SK-N-SH (cell line): ENCODE measurements around the gene P3H4. TPM values are rescaled to one million over a fixed set of nuclear protein-coding genes. Genes with fewer than 3 reads are reported as not detected.
"Not testable (repeated sequence)": the region's sequence is repeated elsewhere in the genome, so short reads cannot be mapped to it uniquely, and the experiment has no call there.

ENCODE experiments used
- CTCF ChIA-PET: fragments of 300-600, 350-600 bp; formaldehyde crosslinking; extraction: SDS; loops from one replicate; lab custom pipeline; 2021; lab: Yijun Ruan, JAX
- POLR2A ChIA-PET: fragments of 350-600 bp; sonication (Branson Sonifier 250); formaldehyde crosslinking; extraction: SDS; loops from one replicate; lab custom pipeline; 2020; ENCODE audit warnings: antibody characterized with exemption, inconsistent platforms; lab: Yijun Ruan, JAX
- DNase-seq: peaks from one replicate; pipeline ENCODE4 v3.0.0; 2012
- H2AFZ ChIP-seq: fragments of 200-600 bp; sonication (generic); 2 replicates; pipeline ENCODE4 v1.8.1; 2016; ENCODE audit warnings: antibody characterized with exemption, mild to moderate bottlenecking, low read depth
- H3F3A ChIP-seq: fragments of 200-600 bp; sonication (generic); replicated peaks from 2 replicates; pipeline ENCODE3; 2016; ENCODE audit warnings: antibody characterized with exemption, mild to moderate bottlenecking; ENCODE audit not compliant: insufficient read depth
- H3K27ac ChIP-seq, 2 experiments: fragments of 200-500 bp in 1 of 2; fragments of 200-600 bp in 1 of 2; sonication (Bioruptor generic) in 1 of 2; sonication (generic), shearing (Covaris generic) in 1 of 2; 2 replicates each; pipeline versions ENCODE4 v1.5.1 to v1.6.1; 2014 to 2016; ENCODE audit warnings: low read depth in 2 of 2, inconsistent platforms in 1 of 2, low read length in 1 of 2, mild to moderate bottlenecking in 1 of 2, mixed read lengths in 1 of 2
- H3K27me3 ChIP-seq: fragments of 200-600 bp; sonication (generic), shearing (Covaris generic); 2 replicates; pipeline ENCODE4 v1.6.1; 2016; ENCODE audit warnings: mixed run types; ENCODE audit not compliant: insufficient read depth
- H3K36me3 ChIP-seq, 2 experiments: fragments of 200-500 bp in 1 of 2; fragments of 200-600 bp in 1 of 2; sonication (Bioruptor generic) in 1 of 2; sonication (generic) in 1 of 2; replicated peaks in 1 of 2; 2 replicates each; pipeline versions ENCODE3 to v1.5.1; 2014 to 2016; ENCODE audit warnings: low read length in 1 of 2, mild to moderate bottlenecking in 1 of 2; ENCODE audit not compliant: insufficient read depth in 2 of 2, control insufficient read depth in 1 of 2
- H3K4me1 ChIP-seq, 2 experiments: fragments of 200-500 bp in 1 of 2; fragments of 200-600 bp in 1 of 2; sonication (Bioruptor generic) in 1 of 2; sonication (generic), shearing (Covaris generic) in 1 of 2; 2 replicates each; pipeline versions ENCODE4 v1.5.1 to v1.6.1; 2014 to 2016; ENCODE audit warnings: low read depth in 1 of 2, low read length in 1 of 2, mixed run types in 1 of 2; ENCODE audit not compliant: insufficient read depth in 2 of 2, control insufficient read depth in 1 of 2
- H3K4me2 ChIP-seq: fragments of 200-600 bp; sonication (generic), shearing (Covaris generic); 2 replicates; pipeline ENCODE4 v1.6.1; 2017; ENCODE audit warnings: mixed run types
- H3K4me3 ChIP-seq, 2 experiments: fragments of 200-500 bp in 1 of 2; fragments of 200-600 bp in 1 of 2; sonication (Bioruptor generic) in 1 of 2; sonication (generic), shearing (Covaris generic) in 1 of 2; 2 replicates each; pipeline versions ENCODE4 v1.5.1 to v1.8.1; 2014 to 2016; ENCODE audit warnings: low read depth in 2 of 2, inconsistent platforms in 1 of 2, low read length in 1 of 2, mild to moderate bottlenecking in 1 of 2, mixed read lengths in 1 of 2, moderate library complexity in 1 of 2
- H3K79me2 ChIP-seq: fragments of 200-600 bp; sonication (generic); 2 replicates; pipeline ENCODE4 v1.8.1; 2017; ENCODE audit warnings: mild to moderate bottlenecking; ENCODE audit not compliant: insufficient read depth
- H3K9ac ChIP-seq: fragments of 200-600 bp; sonication (generic); 2 replicates; pipeline ENCODE4 v1.6.1; 2017; ENCODE audit warnings: mixed run types
- H3K9me2 ChIP-seq: fragments of 200-600 bp; sonication (generic); 2 replicates; pipeline ENCODE4 v1.6.1; 2017; ENCODE audit warnings: mixed run types
- H3K9me3 ChIP-seq: fragments of 200-600 bp; sonication (generic); 2 replicates; pipeline ENCODE4 v1.6.1; 2017; ENCODE audit warnings: mixed run types, mild to moderate bottlenecking, moderate library complexity
- H4K20me1 ChIP-seq: fragments of 200-600 bp; sonication (generic); 2 replicates; pipeline ENCODE4 v1.6.1; 2017; ENCODE audit warnings: mild to moderate bottlenecking, mixed run types; ENCODE audit not compliant: insufficient read depth
- EZH2phosphoT487 ChIP-seq: fragments of 200-600 bp; sonication (generic); IDR thresholded peaks from 2 replicates; pipeline ENCODE4 v1.6.1; 2017; ENCODE audit warnings: low read depth, mixed run types, mild to moderate bottlenecking, antibody characterized with exemption, moderate library complexity, borderline replicate concordance
- FOSL2 ChIP-seq: IDR thresholded peaks from 2 replicates; pipeline ENCODE4 v1.4.0; 2012; ENCODE audit warnings: low read depth, mild to moderate bottlenecking, moderate library complexity, borderline replicate concordance
- FOXJ3 ChIP-seq: sonication (generic); formaldehyde crosslinking; IDR thresholded peaks from 2 replicates; pipeline ENCODE4 v1.5.1; 2020; ENCODE audit warnings: mild to moderate bottlenecking, missing genetic modification reagents
- FOXM1 ChIP-seq: IDR thresholded peaks from 2 replicates; pipeline ENCODE4 v1.4.0; 2012; ENCODE audit warnings: low read depth, mild to moderate bottlenecking
- MAX ChIP-seq: IDR thresholded peaks from 2 replicates; pipeline ENCODE4 v1.4.0; 2012; ENCODE audit warnings: low read depth
- MEF2A ChIP-seq: IDR thresholded peaks from 2 replicates; pipeline ENCODE4 v1.4.0; 2012; ENCODE audit warnings: low read depth, borderline replicate concordance
- NFIC ChIP-seq: IDR thresholded peaks from 2 replicates; pipeline ENCODE4 v1.4.0; 2012; ENCODE audit warnings: borderline replicate concordance
- NRF1 ChIP-seq: IDR thresholded peaks from 2 replicates; pipeline ENCODE4 v1.6.1; 2012; ENCODE audit warnings: low read depth, mild to moderate bottlenecking, low read length
- POLR2AphosphoS5 ChIP-seq: IDR thresholded peaks from 2 replicates; pipeline ENCODE4 v1.6.1; 2012; ENCODE audit warnings: low read depth, low read length
- REST ChIP-seq: IDR thresholded peaks from 2 replicates; pipeline ENCODE4 v1.6.1; 2012; ENCODE audit warnings: mild to moderate bottlenecking, low read depth, low read length, moderate library complexity
- RFX5 ChIP-seq: IDR thresholded peaks from 2 replicates; pipeline ENCODE4 v1.6.1; 2012; ENCODE audit warnings: mild to moderate bottlenecking, improper control_type of control experiment, low read length
- TAF1 ChIP-seq: IDR thresholded peaks from 2 replicates; pipeline ENCODE4 v1.6.1; 2012; ENCODE audit warnings: low read depth, mild to moderate bottlenecking, low read length, moderate library complexity, borderline replicate concordance
- TCF12 ChIP-seq: IDR thresholded peaks from 2 replicates; pipeline ENCODE4 v1.4.0; 2012
- USF2 ChIP-seq: fragments of 150-350 bp; IDR thresholded peaks from 2 replicates; pipeline ENCODE4 v1.6.1; 2017; ENCODE audit warnings: antibody characterized with exemption, low read length, low read depth, borderline replicate concordance
- WGBS: methylation state at CpG from one replicate; pipeline ENCODE4 v1.1.6; 2017; ENCODE audit warnings: low lambda C conversion rate; 5-methylcytosine and 5-hydroxymethylcytosine counted together
- polyA plus RNA-seq, 3 experiments: library from polyadenylated mRNA; depleted of rRNA; stranded (reverse); fragments of >200 nt; gene quantifications; 2 replicates each; pipeline ENCODE4 v1.2.3, GENCODE V29; 2012

Gene P3H4
- polyA plus RNA-seq, 1 of the 3 experiments (the other 2 are of a cell fraction) = 88.3 TPM

- TF ChIP-seq FOSL2 (no peak), TAF1 (no peak), RFX5 (no peak), USF2 (no peak)
Measured at GRCh38 chr17:41835214-41835799, 23.6 kb upstream of the P3H4 start (continued).

- CTCF ChIA-PET = interaction anchor here (1.5 kb wide), 1 partner anchor 29 kb away, joined by 10 read pairs; no protein-coding TSS in a partner anchor
- POLR2A ChIA-PET, DNase-seq: not testable (repeated sequence)
Measured at GRCh38 chr17:41829961-41830360, 18.2 kb upstream of the P3H4 start.

GRCh38 chr17:41825175-41825845 is 13.6 kb upstream of the P3H4 start:
- peaks cover 9% of the 10 kb centered on the region for H3F3A ChIP-seq
- H3K9me2 ChIP-seq = no peaks in the 10 kb centered on the region
- no peaks in the 10 kb centered on the region for H3K9me3 ChIP-seq
- H3K36me3 ChIP-seq = peaks cover 5 to 32% of the 10 kb centered on the region in 2 experiments
- H3K27me3 ChIP-seq = no peaks in the 10 kb centered on the region
- CTCF ChIA-PET = interaction anchor here (0.9 to 1.5 kb wide), 3 partner anchors 10 to 88 kb away, joined by 3 to 5 read pairs (median 4); no protein-coding TSS in a partner anchor
- H3K9ac ChIP-seq = no peak overlapping the region
- 94% methylated on average over 11 of the region's 19 CpGs for WGBS
- H4K20me1 ChIP-seq = no peaks in the 10 kb centered on the region
- no peak overlapping the region for H2AFZ ChIP-seq
- H3K79me2 ChIP-seq = no peaks in the 10 kb centered on the region
- no peak overlapping the region for H3K27ac ChIP-seq
- TF ChIP-seq TAF1 (no peak), REST (no peak), FOXJ3 (CRISPR knock-in tag) (no peak), MAX (no peak), RFX5 (no peak), MEF2A (no peak), NRF1 (no peak), EZH2phosphoT487 (no peak), NFIC (no peak), FOXM1 (no peak), TCF12 (no peak), POLR2AphosphoS5 (no peak)
- no peaks in the 10 kb centered on the region for H3K4me1 ChIP-seq
- DNase-seq = no peak
- H3K4me3 ChIP-seq = no peak overlapping the region
- POLR2A ChIA-PET = interaction anchor here (0.6 kb wide), 1 partner anchor 105 kb away, joined by 3 read pairs; no protein-coding TSS in a partner anchor
- H3K4me2 ChIP-seq = no peak overlapping the region

More at GRCh38 chr17:41829961-41830360, 18.2 kb upstream of the P3H4 start:
- 80% methylated on average over 9 of the region's 10 CpGs for WGBS
- not testable (repeated sequence) for H3K4me3 ChIP-seq, H3K27me3 ChIP-seq, H3K9me2 ChIP-seq, H4K20me1 ChIP-seq, H3K4me1 ChIP-seq, H3F3A ChIP-seq, H3K9me3 ChIP-seq, H3K4me2 ChIP-seq, H2AFZ ChIP-seq, H3K9ac ChIP-seq, H3K27ac ChIP-seq
- Histone ChIP-seq H3K36me3 (peaks cover 34 to 35% of the 10 kb centered on the region in 2 experiments), H3K79me2 (peaks cover 11% of the 10 kb centered on the region; the same call in 1 of the 2 replicates)
